Activated CD8-positive, alpha-beta memory T cell treated with anti-CD3 and anti-CD28 coated beads for 48 hours (primary cell): ENCODE measurements around the gene SLC38A10.

Source experiments
- DNase-seq, 3 experiments: peaks; one replicate each; pipeline ENCODE4 v3.0.0-alpha.2; 2020; ENCODE audit warnings: low read depth in 2 of 3, low spot score in 2 of 3

The SLC38A10 gene

GRCh38 chr17:81279278-81280275 lies 15.5 kb downstream of the SLC38A10 start:
- DNase-seq, result no peak

GRCh38 chr17:81278831-81279230 lies 16.3 kb downstream of the SLC38A10 start:
- DNase-seq, result no peak

GRCh38 chr17:81277946-81278693 lies 17.0 kb downstream of the SLC38A10 start:
- no peak for DNase-seq

- no peak for DNase-seq
Observed at GRCh38 chr17:81277421-81277820, 17.7 kb downstream of the SLC38A10 start.

GRCh38 chr17:81276781-81277180 lies 18.3 kb downstream of the SLC38A10 start:
- no peak for DNase-seq

GRCh38 chr17:81274471-81274855 lies 20.6 kb downstream of the SLC38A10 start:
- no peak for DNase-seq

- DNase-seq, result no peak
Observed at GRCh38 chr17:81273698-81274470, 21.2 kb downstream of the SLC38A10 start.

- no peak for DNase-seq
Observed at GRCh38 chr17:81272616-81273015, 22.5 kb downstream of the SLC38A10 start.

- DNase-seq, result no peak
Observed at GRCh38 chr17:81271226-81271625, 23.9 kb downstream of the SLC38A10 start.

GRCh38 chr17:81270279-81270678 lies 24.8 kb downstream of the SLC38A10 start:
- no peak for DNase-seq

GRCh38 chr17:81267390-81268067 lies 27.6 kb downstream of the SLC38A10 start:
- DNase-seq, result no peak

GRCh38 chr17:81265576-81265975 lies 29.5 kb downstream of the SLC38A10 start:
- DNase-seq, result no peak

- no peak for DNase-seq
Observed at GRCh38 chr17:81264640-81265039, 30.5 kb downstream of the SLC38A10 start.

- no peak for DNase-seq
Observed at GRCh38 chr17:81263371-81264181, 31.5 kb downstream of the SLC38A10 start.

- DNase-seq, result no peak
Observed at GRCh38 chr17:81261582-81262336, 33.3 kb downstream of the SLC38A10 start.

- DNase-seq, result no peak
Observed at GRCh38 chr17:81261096-81261495, 34.0 kb downstream of the SLC38A10 start.

GRCh38 chr17:81260641-81261040 lies 34.5 kb downstream of the SLC38A10 start:
- no peak for DNase-seq

GRCh38 chr17:81260171-81260570 lies 34.9 kb downstream of the SLC38A10 start:
- no peak for DNase-seq

GRCh38 chr17:81259058-81259605 lies 36.0 kb downstream of the SLC38A10 start:
- DNase-seq, result no peak
